NCI-H226 (cell line): ENCODE data around the gene RFLNA.

Experiments used
- DNase-seq: peaks from one replicate; pipeline ENCODE4 v3.0.0-alpha.2; 2015

RFLNA gene, protein sequence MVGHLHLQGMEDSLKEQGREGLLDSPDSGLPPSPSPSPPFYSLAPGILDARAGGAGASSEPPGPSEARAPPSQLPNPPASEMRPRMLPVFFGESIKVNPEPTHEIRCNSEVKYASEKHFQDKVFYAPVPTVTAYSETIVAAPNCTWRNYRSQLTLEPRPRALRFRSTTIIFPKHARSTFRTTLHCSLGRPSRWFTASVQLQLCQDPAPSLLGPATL

GRCh38 chr12:124294780-124295341 is at the start of gene RFLNA:
Gene RFLNA, plus strand, starts transcription at chr12:124295093. Its CDS starts 337 bp downstream, at chr12:124295430.
- peak; percentile 66 for DNase-seq

DNA sequence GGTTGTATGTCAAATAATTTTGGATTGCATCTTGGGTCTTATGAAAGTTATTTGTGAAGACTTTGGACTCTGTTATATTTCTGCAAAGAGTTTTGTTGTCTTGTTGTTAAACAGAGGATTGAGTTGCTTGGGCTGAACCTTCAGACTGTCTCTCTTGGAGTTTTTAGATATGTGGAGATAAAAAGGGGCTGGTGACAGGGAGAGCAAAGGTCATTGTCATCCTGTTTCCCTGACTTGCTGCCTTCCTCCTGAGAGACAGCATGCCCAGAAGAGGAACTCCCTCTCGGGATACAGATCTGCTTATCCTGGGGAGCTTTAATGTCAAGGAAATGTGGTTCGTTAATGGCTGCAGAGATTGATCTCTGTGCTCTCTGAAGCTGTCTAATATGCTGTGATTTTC is 47.6 kb upstream of the RFLNA start:
- DNase-seq: no peak

DNA sequence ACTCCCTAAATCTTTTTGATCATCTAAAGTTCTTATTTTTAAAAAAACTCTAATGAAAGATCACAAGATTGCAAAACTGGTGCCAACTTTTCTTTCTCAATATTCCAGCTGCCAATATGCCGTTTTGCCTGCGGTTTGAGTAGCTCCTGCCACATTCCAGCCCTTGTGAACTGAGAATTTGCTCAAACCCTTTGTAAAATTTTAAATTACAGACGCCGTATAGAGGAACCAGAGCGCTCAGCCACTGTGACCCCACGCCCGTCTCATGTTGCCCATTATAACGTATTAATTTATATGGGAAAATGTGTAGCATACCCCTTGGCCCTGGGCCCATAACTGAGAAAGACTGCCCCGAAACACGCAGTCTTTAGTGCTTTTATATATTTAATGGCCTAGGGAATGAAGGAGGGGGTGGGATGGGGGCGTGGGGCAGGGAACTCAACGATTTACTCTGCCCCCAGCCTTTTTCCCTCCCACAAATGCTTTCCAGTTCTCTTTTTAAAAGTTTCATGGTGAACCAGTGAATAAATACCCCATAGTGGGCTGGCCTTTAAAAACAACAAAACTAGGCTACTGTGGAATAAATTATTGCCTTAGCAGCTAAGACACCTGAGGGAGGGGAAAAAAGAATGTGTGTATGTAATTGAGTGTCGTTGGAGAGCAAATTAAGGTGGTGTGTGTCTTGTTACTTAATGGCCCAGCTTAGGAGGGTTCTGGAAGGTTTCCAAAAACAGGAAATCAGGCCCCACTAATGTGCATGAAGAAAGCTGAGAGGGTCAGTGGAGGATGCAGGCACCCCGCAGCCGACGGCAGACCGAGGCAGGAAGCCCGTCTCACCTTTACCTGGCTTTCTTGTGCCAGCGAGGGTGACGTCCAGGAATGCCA is 45.7 kb upstream of the RFLNA start:
- no peak for DNase-seq

GRCh38 chr12:124251186-124251585 is 43.7 kb upstream of the RFLNA start:
- no peak for DNase-seq

DNA sequence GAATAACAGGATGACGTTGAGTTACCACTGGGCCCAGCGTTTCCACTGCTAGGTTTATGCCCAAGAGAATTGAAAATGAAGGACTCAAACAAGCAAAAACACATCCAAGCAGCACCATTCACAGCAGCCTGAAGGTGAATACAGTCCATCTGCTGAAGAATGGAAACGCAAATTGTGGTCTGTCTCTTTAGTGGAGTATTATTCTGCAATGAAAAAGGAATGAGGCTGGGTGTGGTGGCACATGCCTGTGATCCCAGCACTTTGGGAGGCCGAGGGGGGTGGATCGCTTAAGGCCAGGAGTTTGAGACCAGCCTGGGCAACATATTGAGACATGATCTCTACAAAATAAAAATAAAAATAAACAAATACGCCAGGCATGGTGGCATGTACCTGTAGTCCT is 41.9 kb upstream of the RFLNA start:
- DNase-seq: no peak

DNA sequence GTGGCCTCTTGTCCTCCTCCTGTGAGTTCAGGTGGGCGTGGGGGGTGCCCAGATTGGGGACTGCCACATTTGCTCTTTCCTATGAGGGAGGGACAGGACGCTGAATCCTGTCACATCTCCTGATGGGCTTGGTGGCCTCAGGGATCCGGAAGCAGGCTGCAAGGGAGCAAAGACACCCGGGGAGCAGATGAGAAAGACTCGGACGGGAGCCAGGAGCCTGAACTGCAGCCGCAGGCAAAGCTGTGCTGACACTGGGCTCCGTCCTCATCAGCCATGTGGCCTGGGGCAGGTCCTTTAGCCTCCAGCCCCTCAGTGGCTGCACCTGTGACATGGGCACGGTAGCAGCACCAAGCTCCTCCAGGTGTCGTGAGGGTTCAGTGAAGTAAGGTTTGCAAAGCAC is 40.8 kb upstream of the RFLNA start:
- DNase-seq: no peak

GRCh38 chr12:124259154-124260066 is 35.5 kb upstream of the RFLNA start:
- DNase-seq: peak; percentile 87

DNA sequence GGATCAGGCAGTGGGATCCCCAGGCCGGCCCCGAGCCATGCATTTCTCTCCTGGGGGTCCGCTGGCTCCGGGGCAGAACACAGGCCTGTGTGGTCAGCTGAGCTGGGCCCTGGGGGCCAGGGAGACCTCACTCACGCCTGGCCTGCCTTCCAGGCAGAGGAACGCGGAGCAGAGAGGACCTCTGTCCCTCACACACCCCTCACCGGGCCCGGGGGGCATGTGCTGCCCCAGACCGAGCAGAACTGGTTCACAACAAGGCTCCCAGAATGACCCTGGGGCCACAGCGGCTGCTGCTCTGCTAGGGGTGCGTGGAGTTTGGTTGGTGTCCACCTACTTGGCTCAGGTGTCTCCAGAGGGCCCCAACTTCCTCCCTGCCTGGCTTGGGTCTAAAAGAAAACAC is 33.0 kb upstream of the RFLNA start:
- no peak for DNase-seq

GRCh38 chr12:124264089-124264795 is 30.7 kb upstream of the RFLNA start:
- no peak for DNase-seq

GRCh38 chr12:124264879-124265278 is 30.0 kb upstream of the RFLNA start:
- no peak for DNase-seq

DNA sequence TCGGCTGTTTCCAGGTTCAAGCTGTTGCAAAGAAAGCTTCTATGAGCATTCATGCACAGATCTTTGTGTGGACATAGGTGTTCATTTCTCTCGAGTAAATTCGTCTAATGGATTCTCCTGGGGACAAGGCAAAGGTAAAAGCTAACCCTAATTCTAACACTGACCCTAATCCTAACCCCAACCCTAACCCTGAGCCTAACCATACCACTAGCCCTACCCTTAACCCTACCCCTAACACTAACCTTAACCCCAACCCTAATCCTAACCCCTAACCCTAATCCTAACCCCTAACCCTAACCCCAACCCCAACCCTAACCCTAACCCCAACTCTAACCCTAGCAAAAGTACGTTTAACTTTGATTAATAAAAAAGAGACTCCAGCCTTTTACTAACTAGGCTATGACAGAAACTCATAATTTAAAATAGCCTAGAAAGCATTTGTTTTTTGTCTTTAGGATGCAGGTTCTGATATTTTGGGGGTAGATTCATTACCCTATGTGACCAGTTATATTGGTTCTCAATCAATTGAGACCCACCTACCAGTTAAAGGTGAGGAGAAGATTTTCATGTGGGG is 27.6 kb upstream of the RFLNA start:
- no peak for DNase-seq

- no peak for DNase-seq
These were observed 24.2 kb upstream of the RFLNA start for GRCh38 chr12:124270671-124271070.

GRCh38 chr12:124273630-124274029 is 21.3 kb upstream of the RFLNA start:
- peak; percentile 35 for DNase-seq

DNA sequence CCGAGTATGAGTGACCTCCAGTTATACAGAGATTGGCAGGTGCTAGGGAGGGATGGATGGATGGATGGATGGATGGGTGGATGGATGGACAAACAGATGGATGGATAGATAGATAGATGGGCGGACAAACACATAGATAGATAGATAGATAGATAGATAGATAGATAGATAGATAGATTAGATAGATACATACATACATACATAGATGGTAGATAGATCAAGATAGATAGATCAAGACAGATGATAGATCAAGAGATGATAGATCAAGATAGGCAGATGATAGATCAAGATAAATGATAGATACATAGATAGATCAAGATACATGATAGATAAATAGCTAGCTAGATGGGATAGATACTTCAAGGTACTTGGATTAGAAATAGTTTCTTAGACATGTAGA is 18.6 kb upstream of the RFLNA start:
- no peak for DNase-seq

- no peak for DNase-seq
These were observed 17.3 kb upstream of the RFLNA start for GRCh38 chr12:124277394-124278241.

DNA sequence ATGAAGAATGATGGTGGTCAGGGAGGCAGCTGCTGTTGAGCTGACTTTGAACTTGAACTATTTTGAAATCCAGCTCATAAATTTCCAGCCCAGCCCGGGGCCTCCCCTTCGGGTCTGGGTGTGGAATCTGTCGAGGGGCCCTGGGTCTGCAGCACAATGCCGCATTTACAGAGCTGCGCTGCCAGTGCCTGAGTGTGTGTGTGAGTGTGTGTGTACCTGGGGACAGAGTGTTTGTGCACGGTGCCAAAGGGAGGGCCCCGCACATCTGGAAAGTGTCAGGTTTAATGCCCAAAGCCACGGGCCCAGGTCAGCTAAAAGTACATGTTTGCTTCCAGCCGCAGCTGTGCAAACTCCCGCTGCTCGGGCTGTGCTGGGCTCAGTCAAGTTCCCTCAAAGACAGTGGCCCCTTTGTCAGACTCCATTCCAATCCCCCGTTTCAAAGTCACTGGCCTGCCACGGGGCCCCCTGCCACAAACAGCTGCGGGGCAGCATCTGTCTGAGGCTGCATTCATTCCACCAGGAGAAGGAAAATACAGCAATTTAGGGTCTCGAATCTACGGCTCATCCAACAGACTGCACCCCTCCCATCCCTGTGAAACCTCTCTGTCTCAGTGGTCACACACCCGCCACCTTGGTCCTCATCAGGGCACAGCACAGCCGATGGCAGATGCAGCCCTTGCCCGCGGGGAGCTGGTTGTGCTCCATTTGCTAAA is 16.3 kb upstream of the RFLNA start:
- DNase-seq: no peak

DNA sequence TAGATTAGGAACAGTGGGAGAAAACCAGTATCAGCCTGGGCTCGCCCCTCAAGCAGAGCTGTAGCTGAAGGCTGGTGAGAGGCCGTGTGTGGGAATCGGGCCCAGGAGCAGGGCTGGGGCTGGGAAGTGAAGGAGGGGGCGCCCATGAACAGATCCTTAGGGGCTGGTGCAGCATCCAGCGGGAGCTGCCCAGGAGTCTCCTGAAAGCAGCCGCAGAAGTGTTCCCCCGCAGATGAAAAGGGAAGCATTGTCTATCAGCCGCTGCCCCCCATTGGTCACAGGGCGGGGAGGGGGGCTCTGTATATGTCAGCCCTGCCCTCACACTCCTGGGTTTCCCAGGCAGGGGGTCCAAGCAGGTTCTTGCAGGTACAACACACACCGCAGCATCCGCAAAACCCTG is 15.6 kb upstream of the RFLNA start:
- no peak for DNase-seq

DNA sequence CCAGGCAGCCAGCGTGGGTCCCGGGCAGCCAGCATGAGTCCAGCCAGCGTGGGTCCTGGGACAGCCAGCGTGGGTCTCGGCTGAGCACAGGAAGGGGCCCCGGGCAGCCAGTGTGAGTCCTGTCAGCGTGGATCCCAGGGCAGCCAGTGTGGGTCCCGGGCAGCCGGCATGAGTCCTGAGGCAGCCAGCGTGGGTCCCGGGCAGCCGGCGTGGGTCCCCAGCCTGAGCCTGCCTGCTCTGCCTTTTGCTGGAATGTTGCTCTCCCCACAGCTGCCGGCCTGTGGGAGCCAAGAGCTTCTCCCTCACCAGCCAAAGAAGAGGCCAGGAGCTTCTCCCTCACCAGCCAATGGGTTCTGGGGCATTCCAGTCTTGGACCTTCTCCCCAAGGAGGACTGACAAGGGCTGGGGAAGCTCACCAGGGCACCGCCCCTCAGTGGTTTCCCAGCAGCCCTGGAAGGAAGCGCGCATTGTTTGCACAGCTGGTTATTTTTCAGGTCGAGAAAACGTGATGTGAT is 15.0 kb upstream of the RFLNA start:
- no peak for DNase-seq

GRCh38 chr12:124281309-124281708 is 13.6 kb upstream of the RFLNA start:
- DNase-seq: no peak

DNA sequence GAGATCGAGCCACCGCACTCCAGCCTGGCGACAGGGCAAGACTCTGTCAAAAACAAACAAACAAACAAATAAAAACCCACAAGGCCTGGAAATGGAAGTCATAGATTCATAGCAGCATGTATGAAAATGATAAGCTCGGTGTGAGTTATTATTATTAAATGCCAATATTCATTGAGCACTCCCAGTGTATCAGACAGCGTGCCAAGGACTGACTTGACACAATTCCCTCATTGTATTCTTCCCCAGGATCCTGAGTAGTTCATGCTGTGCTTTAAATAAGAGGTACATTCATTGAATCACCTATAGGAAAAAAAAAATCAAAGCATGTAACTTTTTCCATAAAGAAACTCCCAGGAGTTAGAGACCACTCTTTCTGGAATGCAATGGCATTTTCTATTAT is 12.6 kb upstream of the RFLNA start:
- no peak for DNase-seq
